ENCODE results near the gene GRM1.

DNA sequence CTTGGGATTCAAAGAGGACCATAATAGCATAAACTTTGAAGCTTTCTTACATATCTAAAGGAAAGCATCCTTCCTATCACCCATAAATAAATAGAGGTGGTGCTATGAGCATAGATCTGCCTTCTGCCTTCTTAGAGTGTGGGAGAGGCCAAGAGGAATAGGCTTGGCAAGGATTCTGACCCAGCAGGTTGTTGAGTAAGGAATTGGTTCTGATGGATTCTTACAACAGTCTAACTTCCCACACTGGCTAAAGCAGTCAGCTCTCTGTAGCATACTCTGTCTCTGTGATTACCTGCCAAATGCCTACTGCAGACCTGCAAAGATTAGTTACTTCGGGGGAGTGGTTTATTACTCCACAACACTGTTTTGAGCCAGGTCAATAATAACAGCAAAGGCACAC is 316.7 kb downstream of the GRM1 start:
- TF ChIP-seq YY1 (IDR thresholded peaks at IDR 0.05; ENCODE audit: insufficient read depth, insufficient read length) (no peak), SUZ12 (IDR thresholded peaks at IDR 0.05; ENCODE audit: extremely low read depth, insufficient read depth, insufficient read length) (no peak)
